GM12878 (cell line): ENCODE measurements around the gene CLSTN2. TPM values are rescaled to one million over a fixed set of nuclear protein-coding genes. Genes with fewer than 3 reads are reported as not detected.

ENCODE experiments used
- ATAC-seq: fragments of 200-7000 bp; cut with Tn5 transposase; 3 replicates; pipeline ENCODE4 v1.9.1; 2020; ENCODE audit warnings: mild to moderate bottlenecking, moderate library complexity
- BruUV-seq: library from RNA; stranded (reverse); fragments of 400-500 nt; replicated peaks from 2 replicates; lab custom pipeline; 2021; lab: Mats Ljungman, UMichigan
- CTCF ChIA-PET: fragments of 300-600 bp; sonication (Branson Sonifier 250); formaldehyde crosslinking; extraction: SDS; loops from one replicate; lab custom pipeline; 2021; ENCODE audit warnings: inconsistent platforms; lab: Yijun Ruan, JAX
- POLR2A ChIA-PET: fragments of 350-600 bp; formaldehyde crosslinking; extraction: SDS; loops from one replicate; lab custom pipeline; 2021; ENCODE audit warnings: inconsistent platforms; lab: Charles Lee
- RAD21 ChIA-PET: fragments of 300-600 bp; sonication (Branson Sonifier 250); formaldehyde crosslinking; loops from one replicate; lab custom pipeline; 2023; ENCODE audit warnings: antibody characterized with exemption; ENCODE audit not compliant: unreplicated experiment; lab: Charles Lee
- SMC1A ChIA-PET: fragments of 300-600 bp; sonication (Branson Sonifier 250); formaldehyde crosslinking; loops from one replicate; lab custom pipeline; 2023; ENCODE audit not compliant: unreplicated experiment, uncharacterized antibody; lab: Charles Lee
- DNase-seq: peaks from one replicate; pipeline ENCODE4 v3.0.0-alpha.2; 2011; ENCODE audit warnings: low read depth, low spot score
- FAIRE-seq: peaks from 3 replicates; lab custom pipeline; 2011; peaks lifted over from hg19 to GRCh38; lab: Jason Lieb, UNC
- H2AFZ ChIP-seq: 2 replicates; pipeline ENCODE4 v1.6.0; 2011; ENCODE audit warnings: low read depth, low read length, control low read depth; ENCODE audit not compliant: control insufficient read depth
- H3K27ac ChIP-seq: 2 replicates; pipeline ENCODE4 v1.5.1; 2011; ENCODE audit warnings: control low read depth; ENCODE audit not compliant: control insufficient read depth, insufficient read depth
- H3K27me3 ChIP-seq, 2 experiments: replicated peaks in 1 of 2; 2 replicates each; pipeline versions ENCODE4 v1.6.0 to v1.6.1; 2011; ENCODE audit warnings: low read length in 1 of 2; ENCODE audit not compliant: control insufficient read depth in 2 of 2, insufficient read depth in 2 of 2
- H3K36me3 ChIP-seq, 2 experiments: 2 replicates each; pipeline ENCODE4 v1.5.1; 2011; ENCODE audit warnings: low read length in 1 of 2; ENCODE audit not compliant: control insufficient read depth in 2 of 2, insufficient read depth in 2 of 2
- H3K4me1 ChIP-seq: 2 replicates; pipeline ENCODE4 v1.6.1; 2011; ENCODE audit warnings: mild to moderate bottlenecking, low read length, moderate library complexity, mixed read lengths; ENCODE audit not compliant: control insufficient read depth, insufficient read depth
- H3K4me2 ChIP-seq: 2 replicates; pipeline ENCODE4 v1.6.0; 2011; ENCODE audit warnings: control low read depth; ENCODE audit not compliant: control insufficient read depth, insufficient read depth
- H3K4me3 ChIP-seq: fragments of 200-600 bp; sonication (generic); 2 replicates; pipeline ENCODE4 v1.5.1; 2016
- H3K79me2 ChIP-seq: 2 replicates; pipeline ENCODE4 v1.6.0; 2011; ENCODE audit warnings: low read length; ENCODE audit not compliant: control insufficient read depth, insufficient read depth
- H3K9ac ChIP-seq: 2 replicates; pipeline ENCODE4 v1.8.0; 2011; ENCODE audit warnings: low read length, control low read depth, mixed read lengths; ENCODE audit not compliant: control insufficient read depth, insufficient read depth
- H3K9me3 ChIP-seq: replicated peaks from 3 replicates; pipeline ENCODE4 v1.5.1; 2011; ENCODE audit warnings: mild to moderate bottlenecking, low read length; ENCODE audit not compliant: control insufficient read depth, insufficient read depth
- H4K20me1 ChIP-seq: 2 replicates; pipeline ENCODE4 v1.6.0; 2011; ENCODE audit not compliant: control insufficient read depth, insufficient read depth
- CBX5 ChIP-seq: sonication (generic); IDR thresholded peaks from 2 replicates; pipeline ENCODE4 v1.6.1; 2016; ENCODE audit warnings: low read depth, moderate library complexity, mild to moderate bottlenecking, inconsistent platforms
- ESRRA ChIP-seq: IDR thresholded peaks from 2 replicates; pipeline ENCODE4 v1.6.1; 2012; ENCODE audit warnings: mild to moderate bottlenecking, low read length, improper control_type of control experiment
- MEF2B ChIP-seq: fragments of 450-650 bp; IDR thresholded peaks from 2 replicates; pipeline ENCODE4 v1.6.1; 2018; ENCODE audit warnings: mild to moderate bottlenecking, moderate library complexity; ENCODE audit not compliant: partially characterized antibody, poor library complexity, severe bottlenecking
- NFYA ChIP-seq: IDR thresholded peaks from 2 replicates; pipeline ENCODE4 v1.6.1; 2011; ENCODE audit warnings: low read depth, mild to moderate bottlenecking, low read length, improper control_type of control experiment, borderline replicate concordance
- NR2C2 ChIP-seq: IDR thresholded peaks from 2 replicates; pipeline ENCODE4 v1.6.1; 2011; ENCODE audit warnings: borderline replicate concordance, low read depth; ENCODE audit not compliant: control insufficient read depth, insufficient read length
- POLR2A ChIP-seq: IDR thresholded peaks from 2 replicates; pipeline ENCODE4 v1.6.1; 2011; ENCODE audit warnings: low read depth, mild to moderate bottlenecking, low read length
- POLR2AphosphoS2 ChIP-seq: IDR thresholded peaks from 2 replicates; pipeline ENCODE4 v1.6.1; 2011; ENCODE audit warnings: low read depth, mild to moderate bottlenecking, low read length, improper control_type of control experiment, moderate library complexity
- PRDM15 ChIP-seq: fragments of 450-650 bp; formaldehyde crosslinking; IDR thresholded peaks from 2 replicates; pipeline ENCODE4 v1.4.0; 2020; ENCODE audit warnings: mild to moderate bottlenecking, moderate library complexity
- SIX5 ChIP-seq: IDR thresholded peaks from 2 replicates; pipeline ENCODE4 v1.6.1; 2011; ENCODE audit warnings: mild to moderate bottlenecking, low read depth, low read length, moderate library complexity; ENCODE audit not compliant: severe bottlenecking
- SMAD5 ChIP-seq: IDR thresholded peaks from 2 replicates; pipeline ENCODE4 v1.6.1; 2016; ENCODE audit warnings: antibody characterized with exemption, low read depth
- STAT3 ChIP-seq: IDR thresholded peaks from 2 replicates; pipeline ENCODE4 v1.6.1; 2011; ENCODE audit warnings: low read depth, low read length, improper control_type of control experiment
- SUPT20H ChIP-seq: IDR thresholded peaks from 2 replicates; pipeline ENCODE4 v1.6.1; 2011; ENCODE audit warnings: low read depth, mild to moderate bottlenecking, low read length, moderate library complexity, borderline replicate concordance; ENCODE audit not compliant: control insufficient read depth
- WRNIP1 ChIP-seq: IDR thresholded peaks from 2 replicates; pipeline ENCODE4 v1.6.1; 2011; ENCODE audit warnings: low read depth, low read length, improper control_type of control experiment, borderline replicate concordance
- YBX1 ChIP-seq: fragments of 450-650 bp; IDR thresholded peaks from 2 replicates; pipeline ENCODE4 v1.6.1; 2016; ENCODE audit warnings: antibody characterized with exemption
- WGBS: methylation state at CpG from one replicate; pipeline ENCODE4 v1.1.6; 2016; ENCODE audit warnings: low lambda C conversion rate; ENCODE audit not compliant: insufficient replicate concordance, insufficient coverage; ENCODE audit errors: missing lambda C conversion rate; 5-methylcytosine and 5-hydroxymethylcytosine counted together
- in situ Hi-C: fragments of 300-500 bp; cut with MboI; formaldehyde crosslinking; loops from 9 replicates; pipeline ENCODE4 v1.14.3; 2018; ENCODE audit warnings: mixed read lengths
- intact Hi-C: fragments of 100-400 bp; cut with micrococcal nuclease; formaldehyde crosslinking; loops from one replicate; pipeline ENCODE4 v1.14.2; 2022; ENCODE audit not compliant: unreplicated experiment
- polyA plus RNA-seq, 11 experiments: library from polyadenylated mRNA; depleted of rRNA in 4 of 11; unstranded in 6 of 11; stranded (reverse) in 5 of 11; fragments of >200 nt; fragmentation: Nextera tagmentation in 4 of 11; fragmentation: Illumina TruSeq in 1 of 11; extraction: Ambion mirVana in 4 of 11; extraction: Trizol in 1 of 11; gene quantifications; 1 replicate in 1 of 11; 2 replicates in 10 of 11; pipeline versions ENCODE4 v1.2.1 to v1.2.3, GENCODE V29; 2011 to 2016; ENCODE audit warnings: inconsistent platforms in 2 of 11, missing spikeins in 2 of 11, low read depth in 1 of 11
- total RNA-seq, 4 experiments: library from RNA; depleted of rRNA in 3 of 4; stranded (reverse); fragments of >200 nt in 3 of 4; fragmentation: Illumina TruSeq in 1 of 4; extraction: Trizol in 1 of 4; gene quantifications; 2 replicates each; pipeline versions ENCODE4 v1.2.1 to v1.2.3, GENCODE V29; 2013 to 2021
- TF ChIP-seq, protein P1 (sequence below): IDR thresholded peaks from 2 replicates; pipeline ENCODE4 v1.6.1; 2012; ENCODE audit warnings: mild to moderate bottlenecking, low read depth, low read length
- TF ChIP-seq, protein P2 (sequence below): fragments of 450-650 bp; conservative IDR thresholded peaks from 2 replicates; pipeline ENCODE4 v1.6.1; 2017; ENCODE audit warnings: mild to moderate bottlenecking, moderate library complexity

CLSTN2 gene
- total and polyA plus RNA-seq, 10 of the 15 experiments (the other 5 are each of a cell fraction or from before 2014, with no cell fraction given), result under 0.01 to 0.10 (median under 0.01) TPM; not detected in 5

DNA sequence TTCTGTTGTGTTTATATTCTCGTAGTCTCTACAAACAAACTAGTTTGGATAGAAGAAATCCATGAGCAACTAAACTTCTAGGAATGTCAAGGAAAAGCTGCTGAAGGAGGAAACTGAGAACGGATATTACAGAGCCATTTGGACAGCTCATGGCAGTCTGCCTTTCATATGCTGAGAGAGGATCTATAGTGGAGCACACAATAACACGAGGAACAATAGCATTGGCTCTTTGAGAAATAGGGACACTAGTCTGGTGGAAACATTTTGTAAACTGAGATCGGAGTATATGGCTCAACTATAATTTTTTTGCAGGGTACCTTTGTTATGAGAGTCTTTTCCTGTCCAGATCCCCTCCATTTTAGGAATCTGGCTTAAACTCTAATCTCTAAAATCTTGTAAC is 200.5 kb downstream of the CLSTN2 start:
- Histone ChIP-seq H3K4me2 (no peak overlapping the region), H3K4me3 (no peak overlapping the region), H2AFZ (no peak overlapping the region), H3K4me1 (no peaks in the 10 kb centered on the region), H3K9ac (no peak overlapping the region), H3K79me2 (no peaks in the 10 kb centered on the region), H4K20me1 (no peaks in the 10 kb centered on the region), H3K9me3 (no peaks in the 10 kb centered on the region), H3K27me3 (peaks cover 0 to 2% of the 10 kb centered on the region in 2 experiments; a peak in 2 of 4 replicates), H3K36me3 (no peaks in the 10 kb centered on the region), H3K27ac (no peak overlapping the region)
- RAD21 ChIA-PET, result no interaction called here
- POLR2A ChIA-PET, result no interaction called here
- intact Hi-C loops (no loop called here), in situ Hi-C loops (loop anchor here (25.0 kb wide), 2 partner anchors 602 to 727 kb away; no protein-coding TSS in a partner anchor)
- CTCF ChIA-PET, result no interaction called here
- BruUV-seq, result no TSS peak
- DNase-seq (no peak), FAIRE-seq (no peak), ATAC-seq (no peak)
- 10% methylated on average over 4 of the region's 4 CpGs for WGBS
- TF ChIP-seq ESRRA (no peak), SIX5 (no peak), SMAD5 (no peak), STAT3 (no peak), SUPT20H (no peak), NR2C2 (no peak), YBX1 (no peak), NFYA (no peak), CBX5 (no peak), MEF2B (no peak), PRDM15 (CRISPR knock-in tag) (no peak), WRNIP1 (no peak), POLR2A (no peak), POLR2AphosphoS2 (no peak)
- TF ChIP-seq, protein P1, sequence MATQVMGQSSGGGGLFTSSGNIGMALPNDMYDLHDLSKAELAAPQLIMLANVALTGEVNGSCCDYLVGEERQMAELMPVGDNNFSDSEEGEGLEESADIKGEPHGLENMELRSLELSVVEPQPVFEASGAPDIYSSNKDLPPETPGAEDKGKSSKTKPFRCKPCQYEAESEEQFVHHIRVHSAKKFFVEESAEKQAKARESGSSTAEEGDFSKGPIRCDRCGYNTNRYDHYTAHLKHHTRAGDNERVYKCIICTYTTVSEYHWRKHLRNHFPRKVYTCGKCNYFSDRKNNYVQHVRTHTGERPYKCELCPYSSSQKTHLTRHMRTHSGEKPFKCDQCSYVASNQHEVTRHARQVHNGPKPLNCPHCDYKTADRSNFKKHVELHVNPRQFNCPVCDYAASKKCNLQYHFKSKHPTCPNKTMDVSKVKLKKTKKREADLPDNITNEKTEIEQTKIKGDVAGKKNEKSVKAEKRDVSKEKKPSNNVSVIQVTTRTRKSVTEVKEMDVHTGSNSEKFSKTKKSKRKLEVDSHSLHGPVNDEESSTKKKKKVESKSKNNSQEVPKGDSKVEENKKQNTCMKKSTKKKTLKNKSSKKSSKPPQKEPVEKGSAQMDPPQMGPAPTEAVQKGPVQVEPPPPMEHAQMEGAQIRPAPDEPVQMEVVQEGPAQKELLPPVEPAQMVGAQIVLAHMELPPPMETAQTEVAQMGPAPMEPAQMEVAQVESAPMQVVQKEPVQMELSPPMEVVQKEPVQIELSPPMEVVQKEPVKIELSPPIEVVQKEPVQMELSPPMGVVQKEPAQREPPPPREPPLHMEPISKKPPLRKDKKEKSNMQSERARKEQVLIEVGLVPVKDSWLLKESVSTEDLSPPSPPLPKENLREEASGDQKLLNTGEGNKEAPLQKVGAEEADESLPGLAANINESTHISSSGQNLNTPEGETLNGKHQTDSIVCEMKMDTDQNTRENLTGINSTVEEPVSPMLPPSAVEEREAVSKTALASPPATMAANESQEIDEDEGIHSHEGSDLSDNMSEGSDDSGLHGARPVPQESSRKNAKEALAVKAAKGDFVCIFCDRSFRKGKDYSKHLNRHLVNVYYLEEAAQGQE, result no peak
- TF ChIP-seq, protein P2, sequence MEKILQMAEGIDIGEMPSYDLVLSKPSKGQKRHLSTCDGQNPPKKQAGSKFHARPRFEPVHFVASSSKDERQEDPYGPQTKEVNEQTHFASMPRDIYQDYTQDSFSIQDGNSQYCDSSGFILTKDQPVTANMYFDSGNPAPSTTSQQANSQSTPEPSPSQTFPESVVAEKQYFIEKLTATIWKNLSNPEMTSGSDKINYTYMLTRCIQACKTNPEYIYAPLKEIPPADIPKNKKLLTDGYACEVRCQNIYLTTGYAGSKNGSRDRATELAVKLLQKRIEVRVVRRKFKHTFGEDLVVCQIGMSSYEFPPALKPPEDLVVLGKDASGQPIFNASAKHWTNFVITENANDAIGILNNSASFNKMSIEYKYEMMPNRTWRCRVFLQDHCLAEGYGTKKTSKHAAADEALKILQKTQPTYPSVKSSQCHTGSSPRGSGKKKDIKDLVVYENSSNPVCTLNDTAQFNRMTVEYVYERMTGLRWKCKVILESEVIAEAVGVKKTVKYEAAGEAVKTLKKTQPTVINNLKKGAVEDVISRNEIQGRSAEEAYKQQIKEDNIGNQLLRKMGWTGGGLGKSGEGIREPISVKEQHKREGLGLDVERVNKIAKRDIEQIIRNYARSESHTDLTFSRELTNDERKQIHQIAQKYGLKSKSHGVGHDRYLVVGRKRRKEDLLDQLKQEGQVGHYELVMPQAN, result no peak
- SMC1A ChIA-PET, result interaction anchor here (1.2 to 2.0 kb wide), 4 partner anchors 13 to 83 kb away, joined by 3 to 8 read pairs (median 4); no protein-coding TSS in a partner anchor
